IPS-18a (cell line): ENCODE data around the gene ELMO1.
"Not testable (repeated sequence)": the region's sequence is repeated elsewhere in the genome, so short reads cannot be mapped to it uniquely, and the experiment has no call there.

Experiments used
- H3K27ac ChIP-seq: one replicate; pipeline ENCODE4 v1.5.1; 2013; ENCODE audit warnings: low read length
- H3K27me3 ChIP-seq: one replicate; pipeline ENCODE4 v1.6.1; 2013; ENCODE audit warnings: mild to moderate bottlenecking, low read length; ENCODE audit not compliant: control insufficient read depth, insufficient read depth
- H3K36me3 ChIP-seq: one replicate; pipeline ENCODE4 v1.6.1; 2013; ENCODE audit warnings: low read depth, low read length; ENCODE audit not compliant: control insufficient read depth
- H3K4me1 ChIP-seq: one replicate; pipeline ENCODE4 v1.6.1; 2013; ENCODE audit warnings: low read depth, low read length; ENCODE audit not compliant: control insufficient read depth
- H3K4me3 ChIP-seq: one replicate; pipeline ENCODE4 v1.5.1; 2013; ENCODE audit warnings: low read length
- H3K9ac ChIP-seq: one replicate; pipeline ENCODE4 v1.6.1; 2013; ENCODE audit warnings: mild to moderate bottlenecking, low read length, moderate library complexity
- H3K9me3 ChIP-seq: one replicate; pipeline ENCODE4 v1.6.1; 2013; ENCODE audit warnings: low read depth, low read length; ENCODE audit not compliant: control insufficient read depth

Gene ELMO1

DNA sequence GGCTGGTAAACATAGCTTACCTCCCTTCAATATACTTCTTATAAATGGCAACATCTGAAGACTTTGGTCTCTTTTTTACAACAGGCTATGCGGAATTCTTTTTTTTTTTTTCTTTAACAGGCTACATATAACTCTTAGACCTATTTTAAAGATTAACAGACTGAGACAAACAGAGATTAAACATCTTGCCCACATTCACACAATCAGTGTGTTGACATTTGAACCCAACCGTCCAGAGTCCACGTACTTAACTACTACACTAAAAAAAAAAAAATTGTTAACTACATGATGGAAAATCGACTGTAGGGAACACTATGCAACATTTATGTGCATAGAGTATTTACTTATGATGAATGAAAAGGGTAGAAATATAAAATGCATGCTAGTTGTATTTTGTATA lies 298.5 kb downstream of the ELMO1 start:
- Histone ChIP-seq H3K4me1 (no peaks in the 10 kb centered on the region), H3K9me3 (no peaks in the 10 kb centered on the region), H3K36me3 (no peaks in the 10 kb centered on the region), H3K4me3 (no peak overlapping the region), H3K27ac (no peak overlapping the region), H3K9ac (no peak overlapping the region), H3K27me3 (no peaks in the 10 kb centered on the region)

- Histone ChIP-seq H3K36me3 (no peaks in the 10 kb centered on the region), H3K4me1 (no peaks in the 10 kb centered on the region), H3K9ac (no peak overlapping the region), H3K4me3 (no peak overlapping the region), H3K9me3 (no peaks in the 10 kb centered on the region), H3K27ac (no peak overlapping the region), H3K27me3 (no peaks in the 10 kb centered on the region)
Observed at GRCh38 chr7:37149773-37150124, 298.9 kb downstream of the ELMO1 start.

DNA sequence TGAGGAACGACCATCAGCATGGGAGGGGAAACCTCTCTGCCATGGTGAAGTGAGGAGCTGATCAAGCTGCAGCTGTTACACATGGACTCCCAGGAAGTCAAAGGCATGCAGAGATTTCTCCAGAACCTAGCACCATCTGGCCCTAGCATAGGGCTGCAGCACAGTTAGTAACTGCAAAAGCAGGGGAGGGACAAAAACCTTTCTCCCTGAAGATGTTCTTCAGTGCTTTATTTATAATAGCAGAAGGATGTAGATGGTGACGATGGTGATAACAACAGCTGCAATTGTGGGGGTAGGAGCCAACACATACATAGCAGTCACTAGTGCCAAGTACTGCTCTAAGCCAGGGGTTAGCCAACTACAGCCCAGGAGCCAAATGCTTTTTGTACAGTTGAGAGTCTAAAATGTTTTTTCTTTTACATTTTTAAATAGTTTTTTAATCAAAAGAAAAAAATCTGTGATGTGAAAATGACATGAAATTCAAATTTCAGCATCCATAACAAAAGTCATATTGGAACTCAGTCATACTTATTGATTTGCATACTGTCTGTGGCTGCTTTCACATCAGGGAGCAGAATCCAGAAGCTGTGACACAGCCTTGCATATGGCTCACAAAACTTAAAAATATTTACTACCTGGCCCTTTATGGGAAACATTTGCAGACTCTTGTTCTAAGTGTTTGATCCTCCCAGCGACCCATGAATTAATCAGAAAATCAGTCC lies 299.5 kb downstream of the ELMO1 start:
- no peak overlapping the region for H3K4me3 ChIP-seq
- no peaks in the 10 kb centered on the region for H3K4me1 ChIP-seq
- no peaks in the 10 kb centered on the region for H3K27me3 ChIP-seq
- H3K9me3 ChIP-seq = no peaks in the 10 kb centered on the region
- H3K9ac ChIP-seq = no peak overlapping the region
- H3K27ac ChIP-seq = no peak overlapping the region
- no peaks in the 10 kb centered on the region for H3K36me3 ChIP-seq

DNA sequence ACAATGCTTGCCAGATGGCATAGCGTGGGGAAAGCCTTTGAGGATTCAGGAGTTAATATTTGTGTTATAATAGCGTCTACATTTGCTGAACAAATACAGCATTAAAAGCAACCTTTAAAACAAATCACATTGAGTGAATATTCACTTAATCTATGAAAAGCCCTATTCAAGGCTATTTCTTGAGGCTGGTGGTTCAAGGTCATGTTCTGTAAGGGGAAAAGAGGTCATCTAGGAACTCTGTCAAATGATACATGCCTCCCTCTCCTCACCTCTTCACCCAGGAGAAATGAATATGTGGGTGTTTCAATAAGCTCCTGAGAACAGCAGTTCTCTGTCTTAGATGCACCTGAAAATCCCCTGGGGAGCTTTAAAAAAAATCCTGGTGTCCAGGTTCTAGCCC lies 303.0 kb downstream of the ELMO1 start:
- no peak overlapping the region for H3K27ac ChIP-seq
- H3K36me3 ChIP-seq = no peaks in the 10 kb centered on the region
- no peaks in the 10 kb centered on the region for H3K27me3 ChIP-seq
- no peaks in the 10 kb centered on the region for H3K9me3 ChIP-seq
- H3K9ac ChIP-seq = no peak overlapping the region
- no peaks in the 10 kb centered on the region for H3K4me1 ChIP-seq
- no peak overlapping the region for H3K4me3 ChIP-seq

DNA sequence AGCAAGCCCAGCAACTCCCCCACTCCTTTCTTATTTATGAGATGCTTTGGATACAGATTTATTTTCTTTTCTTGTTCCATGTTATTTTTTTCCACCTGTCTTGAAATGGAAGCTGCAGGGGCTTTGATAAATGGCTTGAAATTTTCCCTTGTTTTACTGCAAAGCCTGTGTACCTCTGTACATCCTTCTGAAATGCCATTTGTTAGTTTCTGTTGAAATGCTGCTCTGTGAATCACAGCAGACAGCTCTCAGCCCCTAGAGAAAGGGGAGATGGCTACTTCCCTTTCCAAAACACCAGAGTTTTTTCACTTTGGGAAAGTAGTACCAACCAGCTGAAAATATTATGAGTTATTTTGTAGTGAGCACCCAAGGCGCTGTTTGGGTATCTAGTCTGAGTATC lies 304.2 kb downstream of the ELMO1 start:
- Histone ChIP-seq H3K9me3 (no peaks in the 10 kb centered on the region), H3K27me3 (no peaks in the 10 kb centered on the region), H3K36me3 (no peaks in the 10 kb centered on the region), H3K4me1 (no peaks in the 10 kb centered on the region), H3K4me3 (no peak overlapping the region), H3K9ac (no peak overlapping the region), H3K27ac (no peak overlapping the region)

DNA sequence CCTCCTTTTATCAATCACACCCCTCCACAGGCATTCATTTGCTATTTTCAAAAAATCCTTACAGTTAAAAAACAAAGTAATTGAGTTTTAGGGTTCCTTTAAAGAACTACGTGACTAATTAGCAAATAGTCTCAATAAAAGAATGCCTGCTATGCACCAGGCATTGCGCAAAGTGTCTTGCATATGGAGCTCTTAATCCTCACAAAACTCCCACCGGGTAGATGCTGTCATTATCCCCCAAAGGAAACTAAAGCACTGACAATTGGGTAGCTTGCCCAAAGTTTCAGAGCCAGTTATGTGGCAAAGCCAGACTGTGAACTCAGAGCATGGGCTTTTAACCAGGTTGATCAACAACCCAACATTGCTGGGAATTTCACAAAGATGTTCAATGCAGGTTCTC lies 305.7 kb downstream of the ELMO1 start:
- no peaks in the 10 kb centered on the region for H3K9me3 ChIP-seq
- no peak overlapping the region for H3K9ac ChIP-seq
- H3K27me3 ChIP-seq = no peaks in the 10 kb centered on the region
- H3K4me1 ChIP-seq = no peaks in the 10 kb centered on the region
- H3K27ac ChIP-seq = no peak overlapping the region
- H3K4me3 ChIP-seq = no peak overlapping the region
- H3K36me3 ChIP-seq = no peaks in the 10 kb centered on the region

- no peak overlapping the region for H3K4me3 ChIP-seq
- no peak overlapping the region for H3K9ac ChIP-seq
- no peaks in the 10 kb centered on the region for H3K9me3 ChIP-seq
- no peaks in the 10 kb centered on the region for H3K4me1 ChIP-seq
- no peaks in the 10 kb centered on the region for H3K27me3 ChIP-seq
- no peak overlapping the region for H3K27ac ChIP-seq
- no peaks in the 10 kb centered on the region for H3K36me3 ChIP-seq
Observed at GRCh38 chr7:37141742-37142141, 306.9 kb downstream of the ELMO1 start.

DNA sequence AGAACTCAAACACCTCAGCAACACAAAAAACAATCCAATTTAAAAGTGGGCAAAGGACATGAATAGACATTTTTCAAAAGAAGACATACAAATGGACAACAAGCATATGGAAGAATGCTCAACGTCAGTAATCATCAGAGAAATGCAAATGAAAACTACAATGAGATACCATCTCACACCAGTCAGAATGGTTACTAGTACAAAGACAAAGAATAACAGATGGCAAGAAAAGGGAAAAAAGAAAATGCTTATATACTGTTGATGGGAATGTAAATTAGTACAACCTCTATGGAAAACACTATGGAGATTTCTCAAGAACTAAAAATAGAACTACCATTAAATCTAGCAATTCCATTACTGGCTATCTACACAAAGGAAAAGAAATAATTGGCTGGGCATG lies 314.8 kb downstream of the ELMO1 start:
- H3K27ac ChIP-seq, H3K4me1 ChIP-seq, H3K9me3 ChIP-seq, H3K4me3 ChIP-seq, H3K9ac ChIP-seq, H3K36me3 ChIP-seq, H3K27me3 ChIP-seq: not testable (repeated sequence)

DNA sequence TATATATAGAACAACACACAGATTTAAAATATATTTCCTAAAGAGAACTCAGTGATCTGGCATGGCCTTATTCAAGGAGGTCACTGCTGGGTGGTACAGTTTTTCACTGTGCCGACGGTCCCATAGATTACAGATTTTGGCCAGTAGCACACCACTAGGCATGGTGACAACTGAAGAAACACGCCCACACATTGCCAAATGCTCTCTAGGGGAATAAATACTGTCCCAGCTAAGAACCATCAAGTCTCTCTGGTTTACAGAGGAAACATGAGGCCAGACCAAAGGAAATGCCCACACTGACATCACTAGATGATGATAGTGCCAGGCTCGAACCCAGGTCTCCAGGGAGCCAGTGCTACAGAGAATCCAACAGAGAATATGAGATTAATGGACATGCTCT lies 316.8 kb downstream of the ELMO1 start:
- Histone ChIP-seq H3K36me3 (no peaks in the 10 kb centered on the region), H3K4me1 (no peaks in the 10 kb centered on the region), H3K9ac (no peak overlapping the region), H3K27ac (no peak overlapping the region), H3K4me3 (no peak overlapping the region), H3K9me3 (no peaks in the 10 kb centered on the region), H3K27me3 (no peaks in the 10 kb centered on the region)

- Histone ChIP-seq H3K27ac (no peak overlapping the region), H3K4me1 (no peaks in the 10 kb centered on the region), H3K9ac (no peak overlapping the region), H3K4me3 (no peak overlapping the region), H3K27me3 (no peaks in the 10 kb centered on the region), H3K9me3 (no peaks in the 10 kb centered on the region), H3K36me3 (no peaks in the 10 kb centered on the region)
Observed at GRCh38 chr7:37129035-37129425, 319.6 kb downstream of the ELMO1 start.

- H3K9ac ChIP-seq = no peak overlapping the region
- H3K36me3 ChIP-seq = no peaks in the 10 kb centered on the region
- H3K9me3 ChIP-seq = no peaks in the 10 kb centered on the region
- no peak overlapping the region for H3K4me3 ChIP-seq
- H3K27me3 ChIP-seq = no peaks in the 10 kb centered on the region
- no peaks in the 10 kb centered on the region for H3K4me1 ChIP-seq
- H3K27ac ChIP-seq = no peak overlapping the region
Observed at GRCh38 chr7:37128327-37129034, 320.2 kb downstream of the ELMO1 start.

GRCh38 chr7:37119296-37119860 lies 329.3 kb downstream of the ELMO1 start:
- Histone ChIP-seq H3K27ac (no peak overlapping the region), H3K27me3 (no peaks in the 10 kb centered on the region), H3K9me3 (peaks cover 5% of the 10 kb centered on the region), H3K36me3 (no peaks in the 10 kb centered on the region), H3K4me1 (peaks cover 12% of the 10 kb centered on the region), H3K4me3 (no peak overlapping the region), H3K9ac (no peak overlapping the region)
